K562 (cell line): ENCODE data around the gene SASH3. TPM values are rescaled to one million over a fixed set of nuclear protein-coding genes. Genes with fewer than 3 reads are reported as not detected.
A peak's percentile ranks its signal among the peaks of the same experiment; 100 is the strongest.
"Not testable (repeated sequence)": the region's sequence is repeated elsewhere in the genome, so short reads cannot be mapped to it uniquely, and the experiment has no call there.

Experiments
- ATAC-seq: fragments of 200-7000 bp; cut with Tn5 transposase; 3 replicates; pipeline ENCODE4 v1.9.1; 2020; ENCODE audit warnings: moderate library complexity
- BruUV-seq: library from RNA; stranded (reverse); fragments of 400-500 nt; replicated peaks from 2 replicates; lab custom pipeline; 2021; lab: Mats Ljungman, UMichigan
- CTCF ChIA-PET: fragments of 300-600 bp; formaldehyde crosslinking; extraction: SDS; loops from one replicate; lab custom pipeline; 2021; ENCODE audit warnings: low intra/inter-chr PET ratio; lab: Yijun Ruan, JAX
- POLR2A ChIA-PET: fragments of 300-600, 350-650 bp; sonication (Branson Sonifier 250); formaldehyde crosslinking; extraction: SDS; loops from one replicate; lab custom pipeline; 2021; ENCODE audit warnings: antibody characterized with exemption, inconsistent platforms; lab: Yijun Ruan, JAX
- DNase-seq, 4 experiments: peaks; one replicate each; pipeline versions ENCODE4 v3.0.0 to v3.0.0-alpha.2; 2011 to 2018; ENCODE audit warnings: low spot score in 3 of 4, mixed read lengths in 3 of 4; ENCODE audit errors: extremely low read depth in 1 of 4
- FAIRE-seq: peaks from 2 replicates; lab custom pipeline; 2011; peaks lifted over from hg19 to GRCh38; lab: Jason Lieb, UNC
- H2AFZ ChIP-seq: 2 replicates; pipeline ENCODE4 v1.6.0; 2011; ENCODE audit warnings: low read depth, low read length, control low read depth, inconsistent platforms
- H3K27ac ChIP-seq: fragments of 200-600 bp; 3 replicates; pipeline ENCODE4 v1.8.0; 2011; ENCODE audit warnings: low read depth, mild to moderate bottlenecking, control low read depth, inconsistent platforms, low read length, moderate library complexity, mixed read lengths; ENCODE audit errors: extremely low read depth
- H3K27me3 ChIP-seq, 2 experiments: fragments of 300-600 bp in 1 of 2; 2 replicates in 1 of 2; 3 replicates in 1 of 2; pipeline versions ENCODE4 v1.6.0 to v1.8.0; 2011; ENCODE audit warnings: inconsistent platforms in 2 of 2, low read length in 2 of 2, mild to moderate bottlenecking in 1 of 2, mixed read lengths in 1 of 2, moderate library complexity in 1 of 2; ENCODE audit not compliant: control insufficient read depth in 2 of 2, insufficient read depth in 2 of 2
- H3K36me3 ChIP-seq: fragments of 300-600 bp; 3 replicates; pipeline ENCODE4 v1.8.0; 2011; ENCODE audit warnings: mild to moderate bottlenecking, low read length, inconsistent platforms; ENCODE audit not compliant: control insufficient read depth, insufficient read depth
- H3K4me1 ChIP-seq, 2 experiments: fragments of 200-600 bp in 1 of 2; replicated peaks in 1 of 2; 2 replicates in 1 of 2; 3 replicates in 1 of 2; pipeline versions ENCODE4 v1.5.1 to v1.8.0; 2011; ENCODE audit warnings: inconsistent platforms in 2 of 2, low read length in 2 of 2, mild to moderate bottlenecking in 1 of 2, mixed read lengths in 1 of 2, moderate library complexity in 1 of 2; ENCODE audit not compliant: control insufficient read depth in 2 of 2, insufficient read depth in 2 of 2
- H3K4me2 ChIP-seq: 2 replicates; pipeline ENCODE4 v1.6.1; 2011; ENCODE audit warnings: low read length, control low read depth, inconsistent platforms, mixed read lengths; ENCODE audit not compliant: insufficient read depth
- H3K4me3 ChIP-seq: fragments of 200-600 bp; sonication (generic), shearing (Covaris generic); 2 replicates; pipeline ENCODE4 v1.5.1; 2016; ENCODE audit warnings: control low read depth, inconsistent platforms
- H3K79me2 ChIP-seq: fragments of 200-600 bp; 3 replicates; pipeline ENCODE4 v1.8.0; 2011; ENCODE audit warnings: low read length, inconsistent platforms; ENCODE audit not compliant: control insufficient read depth, insufficient read depth
- H3K9ac ChIP-seq, 2 experiments: 2 replicates each; pipeline versions ENCODE4 v1.6.0 to v1.6.1; 2011; ENCODE audit warnings: low read depth in 2 of 2, low read length in 2 of 2, control low read depth in 1 of 2, inconsistent platforms in 1 of 2, mild to moderate bottlenecking in 1 of 2, mixed read lengths in 1 of 2; ENCODE audit not compliant: insufficient read depth in 1 of 2
- H3K9me1 ChIP-seq: one replicate; pipeline ENCODE4 v1.6.0; 2011; ENCODE audit warnings: inconsistent platforms, mild to moderate bottlenecking, low read length, moderate library complexity; ENCODE audit not compliant: control insufficient read depth, insufficient read depth
- H3K9me3 ChIP-seq: replicated peaks from 2 replicates; pipeline ENCODE4 v1.5.1; 2011; ENCODE audit warnings: low read depth, low read length, inconsistent platforms; ENCODE audit not compliant: control insufficient read depth, insufficient read depth
- H4K20me1 ChIP-seq: replicated peaks from 2 replicates; pipeline ENCODE4 v1.6.1; 2011; ENCODE audit warnings: low read length, inconsistent platforms, mixed read lengths; ENCODE audit not compliant: control insufficient read depth, insufficient read depth
- ARID1B ChIP-seq: fragments of 450-650 bp; IDR thresholded peaks from 2 replicates; pipeline ENCODE4 v1.6.1; 2016; ENCODE audit warnings: antibody characterized with exemption, mild to moderate bottlenecking, inconsistent platforms
- CHAMP1 ChIP-seq: fragments of 450-650 bp; IDR thresholded peaks from 2 replicates; pipeline ENCODE4 v1.6.1; 2016; ENCODE audit warnings: mild to moderate bottlenecking
- CREB3L1 ChIP-seq: fragments of 450-650 bp; IDR thresholded peaks from 2 replicates; pipeline ENCODE4 v1.6.1; 2014; ENCODE audit warnings: low read depth, mild to moderate bottlenecking, moderate library complexity, borderline replicate concordance
- E2F1 ChIP-seq: sonication (generic); formaldehyde crosslinking; IDR thresholded peaks from 2 replicates; pipeline ENCODE4 v1.8.1; 2023; ENCODE audit warnings: mild to moderate bottlenecking, missing genetic modification reagents, moderate library complexity
- GABPA ChIP-seq: fragments of 200-800 bp; sonication (Bioruptor generic); conservative IDR thresholded peaks from 2 replicates; pipeline ENCODE4 v1.6.1; 2016; ENCODE audit warnings: low read depth, missing genetic modification characterization, missing compliant biosample characterization
- GATAD2B ChIP-seq: fragments of 450-650 bp; IDR thresholded peaks from 2 replicates; pipeline ENCODE4 v1.6.1; 2017; ENCODE audit warnings: mild to moderate bottlenecking, borderline replicate concordance
- JUN ChIP-seq, 2 experiments: sonication (generic) in 1 of 2; formaldehyde crosslinking in 1 of 2; IDR thresholded peaks; 2 replicates each; pipeline versions ENCODE4 v1.6.1 to v1.8.0; 2012 to 2022; ENCODE audit warnings: borderline replicate concordance in 2 of 2, mild to moderate bottlenecking in 2 of 2, improper control_type of control experiment in 1 of 2, low read depth in 1 of 2, low read length in 1 of 2, missing genetic modification reagents in 1 of 2
- MCM2 ChIP-seq: fragments of 450-650 bp; IDR thresholded peaks from 2 replicates; pipeline ENCODE4 v1.6.1; 2017; ENCODE audit warnings: low read depth, mild to moderate bottlenecking
- SMARCA4 ChIP-seq: fragments of 450-650 bp; IDR thresholded peaks from 2 replicates; pipeline ENCODE4 v1.6.1; 2016
- ZNF695 ChIP-seq: fragments of 450-650 bp; formaldehyde crosslinking; IDR thresholded peaks from 2 replicates; pipeline ENCODE4 v1.4.0; 2020; ENCODE audit warnings: mild to moderate bottlenecking, moderate library complexity
- ZNF699 ChIP-seq: fragments of 250-450 bp; sonication (Bioruptor Pico); IDR thresholded peaks from 2 replicates; pipeline ENCODE4 v1.8.0; 2021; ENCODE audit warnings: mild to moderate bottlenecking, moderate library complexity; ENCODE audit not compliant: insufficient replicate concordance
- ZNF717 ChIP-seq: fragments of 250-450 bp; sonication (Bioruptor Pico); IDR thresholded peaks from 2 replicates; pipeline ENCODE4 v1.5.0; 2021
- WGBS: fragments of 100-300 bp; shearing (Covaris generic); methylation state at CpG from one replicate; pipeline ENCODE4 v1.1.6; 2016; ENCODE audit warnings: low coverage, mixed read lengths; ENCODE audit not compliant: insufficient coverage; ENCODE audit errors: missing lambda C conversion rate; 5-methylcytosine and 5-hydroxymethylcytosine counted together
- in situ Hi-C: fragments of 300-500 bp; cut with MboI; formaldehyde crosslinking; loops from 4 replicates; pipeline ENCODE4 v1.15.0; 2018; ENCODE audit warnings: inconsistent platforms, mixed read lengths
- intact Hi-C: fragments of 100-400 bp; cut with micrococcal nuclease; formaldehyde crosslinking; loops from 2 replicates; pipeline ENCODE4 v1.14.2; 2022
- polyA plus RNA-seq, 8 experiments: library from polyadenylated mRNA; depleted of rRNA in 4 of 8; stranded (reverse) in 5 of 8; unstranded in 3 of 8; fragments of >200 nt; fragmentation: Nextera tagmentation in 2 of 8; fragmentation: Illumina TruSeq in 1 of 8; extraction: Ambion mirVana in 2 of 8; extraction: Trizol in 1 of 8; gene quantifications; 2 replicates each; pipeline versions ENCODE4 v1.2.1 to v1.2.3, GENCODE V29; 2011 to 2014; ENCODE audit warnings: inconsistent platforms in 1 of 8, missing spikeins in 1 of 8
- total RNA-seq, 7 experiments: library from RNA; depleted of rRNA in 6 of 7; stranded (reverse); fragments of >200 nt in 6 of 7; fragmentation: Illumina TruSeq in 2 of 7; extraction: Trizol in 2 of 7; gene quantifications; 2 replicates each; pipeline versions ENCODE4 v1.2.1 to v1.2.3, GENCODE V29; 2011 to 2021; ENCODE audit warnings: low replicate concordance in 1 of 7

The SASH3 gene
- total and polyA plus RNA-seq, 9 of the 15 experiments (the other 6 are each of a cell fraction or from before 2014, with no cell fraction given) = 0.03 to 0.72 (median 0.08) TPM

GRCh38 chrX:129741880-129742758 lies 37.6 kb upstream of the SASH3 start (continued):
- TF ChIP-seq ZNF695 (CRISPR knock-in tag) (no peak), ARID1B (peak; percentile 40; the same call in 1 of the 2 replicates), GABPA (tag) (0 out of 2 replicates have a peak, but pooled peaks have one; percentile 17), SMARCA4 (0 out of 2 replicates have a peak, but pooled peaks have one; percentile 26), JUN (IDR thresholded peaks at IDR 0.05; ENCODE audit: borderline replicate concordance, low read depth, low read length) (no peak), JUN (CRISPR knock-in tag; IDR thresholded peaks at IDR 0.05; ENCODE audit: borderline replicate concordance) (no peak), GATAD2B (no peak), CHAMP1 (no peak), MCM2 (no peak), ZNF699 (CRISPR knock-in tag) (no peak), CREB3L1 (no peak), E2F1 (CRISPR knock-in tag) (no peak), ZNF717 (no peak)

GRCh38 chrX:129742759-129743152 lies 37.0 kb upstream of the SASH3 start:
- ATAC-seq, H3K79me2 ChIP-seq, FAIRE-seq, CTCF ChIA-PET, DNase-seq, POLR2A ChIA-PET, H3K4me3 ChIP-seq, H3K36me3 ChIP-seq, H3K9me1 ChIP-seq, H3K4me2 ChIP-seq, H3K9ac ChIP-seq, H4K20me1 ChIP-seq, intact Hi-C loops, H3K27ac ChIP-seq, in situ Hi-C loops, H3K9me3 ChIP-seq, H3K27me3 ChIP-seq, BruUV-seq: not testable (repeated sequence)
- 72% methylated on average over 4 of the region's 6 CpGs for WGBS
- Histone ChIP-seq H3K4me1 (peaks cover 8 to 14% of the 10 kb centered on the region in 2 experiments; a peak in 4 of 5 replicates), H2AFZ (peak overlapping the region; percentile 16; the same call in 1 of the 2 replicates)
